ENCODE measurements around the gene CHN1. TPM values are rescaled to one million over a fixed set of nuclear protein-coding genes. Genes with fewer than 3 reads are reported as not detected.

Gene CHN1
- total and polyA plus RNA-seq, 2 donors: 3.1 to 5.0 TPM

- no peak overlapping the region for H3K4me3 ChIP-seq (ENCODE audit: low read length in 2 of 2)
- H3K4me1 ChIP-seq (ENCODE audit: control insufficient read depth in 2 of 2, insufficient read depth in 2 of 2, low read length in 2 of 2): peaks cover 38 to 58% of the 10 kb centered on the region in 2 donors
- no peak for DNase-seq (ENCODE audit: low read depth in 6 of 9, low spot score in 9 of 9)
- WGBS: 90% methylated on average over 5 of the region's 5 CpGs
- H3K27ac ChIP-seq (ENCODE audit: low read depth in 1 of 2, low read length in 1 of 2): peak overlapping the region in 1 of 2 donors; percentile 48
- H3K27me3 ChIP-seq (ENCODE audit: control insufficient read depth in 2 of 2, insufficient read depth in 1 of 2, low read length in 1 of 2): no peaks in the 10 kb centered on the region
- no peaks in the 10 kb centered on the region for H3K36me3 ChIP-seq (ENCODE audit: control insufficient read depth in 2 of 2, insufficient read depth in 2 of 2, low read length in 1 of 2)
- H3K9me3 ChIP-seq (ENCODE audit: control insufficient read depth in 2 of 2, insufficient read depth in 1 of 2, low read length in 1 of 2): peaks cover 0 to 5% of the 10 kb centered on the region in 2 donors
Observed at GRCh38 chr2:174780191-174780840, 224.9 kb downstream of the CHN1 start.

- DNase-seq (ENCODE audit: low read depth in 6 of 9, low spot score in 9 of 9): no peak
- Histone ChIP-seq H3K27ac (ENCODE audit: low read depth in 1 of 2, low read length in 1 of 2) (no peak overlapping the region), H3K27me3 (ENCODE audit: control insufficient read depth in 2 of 2, insufficient read depth in 1 of 2, low read length in 1 of 2) (no peaks in the 10 kb centered on the region), H3K9me3 (ENCODE audit: control insufficient read depth in 2 of 2, insufficient read depth in 1 of 2, low read length in 1 of 2) (peaks cover 0 to 5% of the 10 kb centered on the region in 2 donors), H3K4me3 (ENCODE audit: low read length in 2 of 2) (no peak overlapping the region), H3K4me1 (ENCODE audit: control insufficient read depth in 2 of 2, insufficient read depth in 2 of 2, low read length in 2 of 2) (peaks cover 32 to 53% of the 10 kb centered on the region in 2 donors), H3K36me3 (ENCODE audit: control insufficient read depth in 2 of 2, insufficient read depth in 2 of 2, low read length in 1 of 2) (no peaks in the 10 kb centered on the region)
- WGBS: 79% methylated on average over 5 of the region's 5 CpGs
Observed at GRCh38 chr2:174779361-174779928, 225.7 kb downstream of the CHN1 start.

- no peak overlapping the region for H3K4me3 ChIP-seq (ENCODE audit: low read length in 2 of 2)
- H3K27me3 ChIP-seq (ENCODE audit: control insufficient read depth in 2 of 2, insufficient read depth in 1 of 2, low read length in 1 of 2): no peaks in the 10 kb centered on the region
- H3K4me1 ChIP-seq (ENCODE audit: control insufficient read depth in 2 of 2, insufficient read depth in 2 of 2, low read length in 2 of 2): peaks cover 28 to 50% of the 10 kb centered on the region in 2 donors
- WGBS: 45% methylated on average over 13 of the region's 13 CpGs
- H3K9me3 ChIP-seq (ENCODE audit: control insufficient read depth in 2 of 2, insufficient read depth in 1 of 2, low read length in 1 of 2): peaks cover 0 to 5% of the 10 kb centered on the region in 2 donors
- peak overlapping the region; percentile 44 to 58 for H3K27ac ChIP-seq (ENCODE audit: low read depth in 1 of 2, low read length in 1 of 2)
- DNase-seq (ENCODE audit: low read depth in 6 of 9, low spot score in 9 of 9): peak; percentile 43 to 91 (median 72)
- no peaks in the 10 kb centered on the region for H3K36me3 ChIP-seq (ENCODE audit: control insufficient read depth in 2 of 2, insufficient read depth in 2 of 2, low read length in 1 of 2)
Observed at GRCh38 chr2:174778085-174778981, 226.8 kb downstream of the CHN1 start.

GRCh38 chr2:174777347-174778084 is 227.7 kb downstream of the CHN1 start:
- H3K4me3 ChIP-seq (ENCODE audit: low read length in 2 of 2): no peak overlapping the region
- WGBS: 77% methylated on average over 5 of the region's 5 CpGs
- no peak overlapping the region for H3K27ac ChIP-seq (ENCODE audit: low read depth in 1 of 2, low read length in 1 of 2)
- no peaks in the 10 kb centered on the region for H3K36me3 ChIP-seq (ENCODE audit: control insufficient read depth in 2 of 2, insufficient read depth in 2 of 2, low read length in 1 of 2)
- H3K27me3 ChIP-seq (ENCODE audit: control insufficient read depth in 2 of 2, insufficient read depth in 1 of 2, low read length in 1 of 2): no peaks in the 10 kb centered on the region
- peaks cover 28 to 50% of the 10 kb centered on the region in 2 donors for H3K4me1 ChIP-seq (ENCODE audit: control insufficient read depth in 2 of 2, insufficient read depth in 2 of 2, low read length in 2 of 2)
- no peak for DNase-seq (ENCODE audit: low read depth in 6 of 9, low spot score in 9 of 9)
- no peaks in the 10 kb centered on the region for H3K9me3 ChIP-seq (ENCODE audit: control insufficient read depth in 2 of 2, insufficient read depth in 1 of 2, low read length in 1 of 2)

GRCh38 chr2:174776675-174777074 is 228.5 kb downstream of the CHN1 start:
- H3K36me3 ChIP-seq (ENCODE audit: control insufficient read depth in 2 of 2, insufficient read depth in 2 of 2, low read length in 1 of 2): no peaks in the 10 kb centered on the region
- no peak overlapping the region for H3K27ac ChIP-seq (ENCODE audit: low read depth in 1 of 2, low read length in 1 of 2)
- DNase-seq (ENCODE audit: low read depth in 6 of 9, low spot score in 9 of 9): no peak
- WGBS: 97% methylated on average over 3 of the region's 3 CpGs
- H3K4me3 ChIP-seq (ENCODE audit: low read length in 2 of 2): no peak overlapping the region
- peaks cover 28 to 59% of the 10 kb centered on the region in 2 donors for H3K4me1 ChIP-seq (ENCODE audit: control insufficient read depth in 2 of 2, insufficient read depth in 2 of 2, low read length in 2 of 2)
- no peaks in the 10 kb centered on the region for H3K27me3 ChIP-seq (ENCODE audit: control insufficient read depth in 2 of 2, insufficient read depth in 1 of 2, low read length in 1 of 2)
- no peaks in the 10 kb centered on the region for H3K9me3 ChIP-seq (ENCODE audit: control insufficient read depth in 2 of 2, insufficient read depth in 1 of 2, low read length in 1 of 2)

- WGBS: 89% methylated on average over 6 of the region's 6 CpGs
- peaks cover 28 to 60% of the 10 kb centered on the region in 2 donors for H3K4me1 ChIP-seq (ENCODE audit: control insufficient read depth in 2 of 2, insufficient read depth in 2 of 2, low read length in 2 of 2)
- H3K27me3 ChIP-seq (ENCODE audit: control insufficient read depth in 2 of 2, insufficient read depth in 1 of 2, low read length in 1 of 2): no peaks in the 10 kb centered on the region
Observed at GRCh38 chr2:174776223-174776622, 229.0 kb downstream of the CHN1 start.

GRCh38 chr2:174775571-174775980 is 229.6 kb downstream of the CHN1 start:
- 72% methylated on average over 5 of the region's 5 CpGs for WGBS
- DNase-seq (ENCODE audit: low read depth in 6 of 9, low spot score in 9 of 9): no peak
- Histone ChIP-seq H3K36me3 (ENCODE audit: control insufficient read depth in 2 of 2, insufficient read depth in 2 of 2, low read length in 1 of 2) (no peaks in the 10 kb centered on the region), H3K4me3 (ENCODE audit: low read length in 2 of 2) (no peak overlapping the region), H3K9me3 (ENCODE audit: control insufficient read depth in 2 of 2, insufficient read depth in 1 of 2, low read length in 1 of 2) (no peaks in the 10 kb centered on the region), H3K27ac (ENCODE audit: low read depth in 1 of 2, low read length in 1 of 2) (peak overlapping the region in 1 of 2 donors; percentile 22), H3K27me3 (ENCODE audit: control insufficient read depth in 2 of 2, insufficient read depth in 1 of 2, low read length in 1 of 2) (no peaks in the 10 kb centered on the region), H3K4me1 (ENCODE audit: control insufficient read depth in 2 of 2, insufficient read depth in 2 of 2, low read length in 2 of 2) (peaks cover 27 to 58% of the 10 kb centered on the region in 2 donors)

More at GRCh38 chr2:174776223-174776622, 229.0 kb downstream of the CHN1 start:
- no peak for DNase-seq (ENCODE audit: low read depth in 6 of 9, low spot score in 9 of 9)
- Histone ChIP-seq H3K27ac (ENCODE audit: low read depth in 1 of 2, low read length in 1 of 2) (no peak overlapping the region), H3K4me3 (ENCODE audit: low read length in 2 of 2) (no peak overlapping the region), H3K36me3 (ENCODE audit: control insufficient read depth in 2 of 2, insufficient read depth in 2 of 2, low read length in 1 of 2) (no peaks in the 10 kb centered on the region), H3K9me3 (ENCODE audit: control insufficient read depth in 2 of 2, insufficient read depth in 1 of 2, low read length in 1 of 2) (no peaks in the 10 kb centered on the region)

GRCh38 chr2:174774886-174775285 is 230.3 kb downstream of the CHN1 start:
- Histone ChIP-seq H3K36me3 (ENCODE audit: control insufficient read depth in 2 of 2, insufficient read depth in 2 of 2, low read length in 1 of 2) (no peaks in the 10 kb centered on the region), H3K27ac (ENCODE audit: low read depth in 1 of 2, low read length in 1 of 2) (no peak overlapping the region), H3K27me3 (ENCODE audit: control insufficient read depth in 2 of 2, insufficient read depth in 1 of 2, low read length in 1 of 2) (no peaks in the 10 kb centered on the region), H3K9me3 (ENCODE audit: control insufficient read depth in 2 of 2, insufficient read depth in 1 of 2, low read length in 1 of 2) (no peaks in the 10 kb centered on the region), H3K4me1 (ENCODE audit: control insufficient read depth in 2 of 2, insufficient read depth in 2 of 2, low read length in 2 of 2) (peaks cover 21 to 51% of the 10 kb centered on the region in 2 donors), H3K4me3 (ENCODE audit: low read length in 2 of 2) (no peak overlapping the region)
- 95% methylated on average over 4 of the region's 4 CpGs for WGBS
- DNase-seq (ENCODE audit: low read depth in 6 of 9, low spot score in 9 of 9): no peak

Data from thymus (tissue), 11 donors.